Measurements from ENCODE around the gene GAPDHS. TPM values are rescaled to one million over a fixed set of nuclear protein-coding genes. Genes with fewer than 3 reads are reported as not detected.

Gene GAPDHS
- total RNA-seq, 2 experiments from 2014 or later = not detected

- Mint-ChIP-seq H3K27ac (no peak overlapping the region), H3K36me3 (ENCODE audit: low read depth) (no peaks in the 10 kb centered on the region), H3K4me1 (ENCODE audit: low read depth) (peaks cover 16% of the 10 kb centered on the region), H3K9me3 (ENCODE audit: insufficient read depth) (no peaks in the 10 kb centered on the region), H3K4me3 (no peak overlapping the region), H3K27me3 (ENCODE audit: low read depth) (peaks cover 50% of the 10 kb centered on the region)
- ChIA-PET CTCF (interaction anchor here (1.4 to 2.8 kb wide), 8 partner anchors 20 to 183 kb away, joined by 3 to 14 read pairs (median 8); partner anchors contain the start of gene COX6B1), POLR2A (no interaction called here)
- ATAC-seq = no peak
- no peak for DNase-seq
These were observed 21.9 kb upstream of the GAPDHS start for GRCh38 chr19:35511337-35511736.

DNA sequence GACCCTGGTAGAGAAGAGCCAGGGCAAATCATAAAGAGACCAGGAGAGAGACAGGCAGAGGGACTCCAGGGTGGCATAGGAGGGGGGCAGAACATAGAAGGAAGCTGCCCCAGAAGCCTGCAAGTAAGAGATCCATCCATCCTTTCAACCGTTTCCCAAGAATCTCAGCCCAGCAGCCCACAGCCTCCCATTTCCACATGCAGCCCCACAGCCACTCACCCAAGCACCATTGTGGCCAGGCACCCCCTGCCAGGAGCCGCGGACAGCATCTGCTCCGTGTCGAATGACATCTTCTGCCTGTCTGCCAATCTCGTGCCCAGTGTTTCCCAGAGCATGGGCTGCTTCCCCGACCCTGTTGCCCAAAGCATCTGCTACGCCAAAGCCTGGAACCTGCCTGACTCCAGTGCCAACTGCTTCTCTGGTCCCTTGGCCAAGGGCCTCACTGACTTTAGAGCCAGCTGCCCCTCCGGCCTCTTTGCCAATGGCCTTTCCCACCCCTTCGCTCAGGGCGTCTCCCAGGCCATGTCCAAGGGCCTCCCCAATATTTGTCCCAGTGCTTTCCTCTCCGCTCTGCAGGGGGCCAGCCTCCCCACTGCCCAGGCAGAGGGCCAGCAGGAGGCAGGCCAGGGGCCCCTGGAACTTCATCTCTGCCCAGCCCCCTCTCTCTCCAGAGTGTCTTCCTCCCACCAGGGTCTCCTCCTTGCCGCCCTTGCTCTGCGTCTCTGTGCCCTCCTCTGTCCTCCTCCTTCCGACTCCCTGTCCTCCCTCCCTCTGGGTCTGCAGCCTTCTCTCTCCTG lies 20.2 kb upstream of the GAPDHS start:
- ChIA-PET POLR2A (no interaction called here), CTCF (interaction anchor here (1.0 kb wide), 1 partner anchor 77 kb away, joined by 4 read pairs; no protein-coding TSS in a partner anchor)
- peaks cover 37% of the 10 kb centered on the region for H3K27me3 Mint-ChIP-seq (ENCODE audit: low read depth)
- H3K4me3 Mint-ChIP-seq = no peak overlapping the region
- H3K27ac Mint-ChIP-seq = no peak overlapping the region
- no peaks in the 10 kb centered on the region for H3K9me3 Mint-ChIP-seq (ENCODE audit: insufficient read depth)
- peaks cover 16% of the 10 kb centered on the region for H3K4me1 Mint-ChIP-seq (ENCODE audit: low read depth)
- DNase-seq = no peak
- no peaks in the 10 kb centered on the region for H3K36me3 Mint-ChIP-seq (ENCODE audit: low read depth)
- no peak for ATAC-seq

DNA sequence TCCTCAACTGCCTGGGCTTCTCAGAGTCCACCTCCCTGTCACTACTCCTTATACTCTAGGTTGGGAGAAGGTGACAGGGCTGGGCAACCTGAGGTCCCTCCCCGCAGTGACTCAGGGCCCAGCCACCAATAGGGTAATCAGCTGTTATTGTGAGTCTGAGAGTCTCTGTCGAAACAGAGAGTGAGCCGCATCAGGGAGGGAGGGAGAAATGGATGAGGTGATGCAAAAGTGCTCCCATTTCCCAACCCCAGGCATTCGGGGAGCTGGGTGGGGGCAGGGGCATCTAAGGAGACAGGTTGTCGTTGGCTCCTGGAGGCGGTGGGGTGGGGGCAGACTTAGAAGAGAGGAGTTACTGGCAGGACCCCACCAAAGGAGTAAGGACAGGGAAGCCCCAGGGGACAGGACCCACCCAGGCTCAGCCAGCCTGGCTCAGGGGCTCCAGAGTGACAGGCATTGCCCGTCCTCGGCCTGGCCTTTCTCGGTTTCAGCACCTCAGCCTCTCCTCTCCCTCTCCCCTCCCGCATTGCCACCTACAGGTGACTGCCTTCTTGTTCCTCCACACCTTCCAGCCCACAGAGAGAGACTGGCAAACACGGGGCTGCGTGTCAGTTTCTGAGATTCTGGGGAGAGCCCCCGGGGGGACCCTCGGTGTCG lies 19.5 kb upstream of the GAPDHS start, which contains the start of gene DMKN:
Gene DMKN (minus strand): TSS at position 22 of the 654 bp plus-strand sequence. CDS start 174 bp downstream, outside the sequence.
- CTCF ChIA-PET = interaction anchor here (1.0 to 1.2 kb wide), 3 partner anchors 12 to 79 kb away, joined by 3 to 4 read pairs (median 3); no protein-coding TSS in a partner anchor
- Mint-ChIP-seq H3K4me3 (no peak within 1 kb of the TSS), H3K36me3 (ENCODE audit: low read depth) (no peaks in the 10 kb centered on the region), H3K27me3 (ENCODE audit: low read depth) (peaks cover 30% of the 10 kb centered on the region), H3K4me1 (ENCODE audit: low read depth) (peaks cover 16% of the 10 kb centered on the region), H3K27ac (no peak within 1 kb of the TSS), H3K9me3 (ENCODE audit: insufficient read depth) (no peaks in the 10 kb centered on the region)
- DNase-seq (no peak), ATAC-seq (no peak)
- POLR2A ChIA-PET = no interaction called here

DNA sequence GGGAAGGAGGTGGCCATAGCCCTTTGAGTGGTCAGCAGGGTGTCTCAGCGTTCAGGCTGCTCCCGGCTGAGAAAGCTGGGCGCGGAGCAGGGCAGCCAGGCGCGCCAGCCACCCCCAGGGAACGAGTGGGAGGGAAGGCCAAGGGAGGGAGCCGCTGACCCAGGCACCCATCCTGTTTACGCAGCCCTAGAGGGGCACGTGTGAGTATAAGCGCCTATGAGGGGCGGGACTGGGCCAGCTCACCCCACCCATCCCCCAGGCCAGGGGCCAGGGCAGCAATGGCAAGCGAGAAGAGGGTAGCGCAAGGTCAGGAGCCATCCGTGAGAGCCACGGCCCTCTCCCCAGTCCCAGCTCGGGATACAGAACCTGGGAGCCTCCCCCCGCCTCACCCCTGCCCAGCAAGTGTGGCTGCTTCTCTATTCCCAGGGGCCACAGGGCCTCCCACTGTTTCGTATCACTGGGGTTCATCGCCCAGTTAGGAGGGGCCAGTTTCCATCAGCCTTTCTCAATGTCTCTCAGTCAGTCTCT lies 18.9 kb upstream of the GAPDHS start:
- ATAC-seq = no peak
- Mint-ChIP-seq H3K27me3 (ENCODE audit: low read depth) (peaks cover 30% of the 10 kb centered on the region), H3K4me3 (no peak overlapping the region), H3K9me3 (ENCODE audit: insufficient read depth) (no peaks in the 10 kb centered on the region), H3K36me3 (ENCODE audit: low read depth) (no peaks in the 10 kb centered on the region), H3K4me1 (ENCODE audit: low read depth) (peaks cover 14% of the 10 kb centered on the region), H3K27ac (no peak overlapping the region)
- ChIA-PET CTCF (interaction anchor here (1.1 to 1.2 kb wide), 2 partner anchors 12 to 79 kb away, joined by 3 read pairs; no protein-coding TSS in a partner anchor), POLR2A (no interaction called here)
- no peak for DNase-seq

GRCh38 chr19:35516310-35516709 lies 16.9 kb upstream of the GAPDHS start:
- ChIA-PET POLR2A (no interaction called here), CTCF (interaction anchor here (1.2 to 1.3 kb wide), 2 partner anchors 21 to 163 kb away, joined by 3 read pairs; no protein-coding TSS in a partner anchor)
- Mint-ChIP-seq H3K9me3 (ENCODE audit: insufficient read depth) (no peaks in the 10 kb centered on the region), H3K27me3 (ENCODE audit: low read depth) (peaks cover 17% of the 10 kb centered on the region), H3K4me1 (ENCODE audit: low read depth) (no peaks in the 10 kb centered on the region), H3K4me3 (no peak overlapping the region), H3K36me3 (ENCODE audit: low read depth) (no peaks in the 10 kb centered on the region), H3K27ac (no peak overlapping the region)
- DNase-seq (no peak), ATAC-seq (no peak)

- H3K27ac Mint-ChIP-seq = no peak overlapping the region
- CTCF ChIA-PET = interaction anchor here (0.7 kb wide), 1 partner anchor 22 kb away, joined by 3 read pairs; no protein-coding TSS in a partner anchor
- POLR2A ChIA-PET = no interaction called here
- H3K36me3 Mint-ChIP-seq (ENCODE audit: low read depth) = no peaks in the 10 kb centered on the region
- no peaks in the 10 kb centered on the region for H3K9me3 Mint-ChIP-seq (ENCODE audit: insufficient read depth)
- DNase-seq (no peak), ATAC-seq (no peak)
- H3K27me3 Mint-ChIP-seq (ENCODE audit: low read depth) = peaks cover 15% of the 10 kb centered on the region
- H3K4me1 Mint-ChIP-seq (ENCODE audit: low read depth) = no peaks in the 10 kb centered on the region
- H3K4me3 Mint-ChIP-seq = no peak overlapping the region
These were observed 15.9 kb upstream of the GAPDHS start for GRCh38 chr19:35517342-35517741.

DNA sequence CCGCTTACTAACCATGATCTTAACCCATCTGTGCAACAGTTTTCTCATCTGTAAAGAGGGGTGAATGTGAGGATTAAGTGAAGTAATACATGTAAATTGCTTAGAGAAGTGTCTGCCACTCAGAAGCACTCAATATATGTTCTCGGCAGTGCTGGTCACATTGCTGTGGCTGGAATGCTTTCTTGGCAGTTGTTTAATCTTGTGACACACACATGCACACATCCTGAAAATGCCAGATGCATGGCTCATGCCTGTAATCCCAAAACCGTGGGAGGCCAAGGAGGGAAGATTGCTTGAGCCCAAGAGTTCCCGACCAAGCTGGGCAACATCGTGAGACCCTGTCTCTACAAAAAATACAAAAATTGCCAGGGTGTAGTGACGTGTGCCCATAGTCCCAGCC lies 14.9 kb upstream of the GAPDHS start:
- H3K27ac Mint-ChIP-seq = no peak overlapping the region

DNA sequence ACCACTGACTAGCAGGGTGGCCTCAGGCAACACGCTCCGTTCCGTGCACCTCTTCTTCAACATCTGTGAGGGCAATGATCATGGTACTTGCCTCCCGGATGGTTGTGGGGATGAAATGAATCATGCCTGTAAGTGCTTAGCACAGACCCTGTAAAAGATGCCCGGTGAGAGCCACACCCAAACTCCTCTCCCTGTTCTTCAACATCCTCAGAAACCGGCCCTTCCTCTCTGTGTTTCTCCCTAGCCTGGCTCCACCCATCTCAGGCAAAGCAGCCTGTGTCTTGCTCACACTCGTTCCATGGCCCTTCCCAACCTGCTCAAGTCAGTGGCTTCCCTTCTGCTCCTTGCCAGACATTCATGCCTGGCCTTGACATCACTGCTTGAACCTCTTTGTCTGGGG lies 14.0 kb upstream of the GAPDHS start:
- ATAC-seq (no peak), DNase-seq (no peak)
- H3K27me3 Mint-ChIP-seq (ENCODE audit: low read depth) = peaks cover 8% of the 10 kb centered on the region
- no peaks in the 10 kb centered on the region for H3K9me3 Mint-ChIP-seq (ENCODE audit: insufficient read depth)
- no peaks in the 10 kb centered on the region for H3K4me1 Mint-ChIP-seq (ENCODE audit: low read depth)
- ChIA-PET POLR2A (no interaction called here), CTCF (interaction anchor here (2.3 kb wide), 1 partner anchor 9 kb away, joined by 7 read pairs; no protein-coding TSS in a partner anchor)
- H3K27ac Mint-ChIP-seq = no peak overlapping the region
- H3K4me3 Mint-ChIP-seq = no peak overlapping the region
- no peaks in the 10 kb centered on the region for H3K36me3 Mint-ChIP-seq (ENCODE audit: low read depth)

More for the DNA sequence above, 14.9 kb upstream of the GAPDHS start:
- H3K36me3 Mint-ChIP-seq (ENCODE audit: low read depth) = no peaks in the 10 kb centered on the region
- no peak for DNase-seq
- ChIA-PET CTCF (interaction anchor here (1.3 kb wide), 1 partner anchor 23 kb away, joined by 4 read pairs; no protein-coding TSS in a partner anchor), POLR2A (no interaction called here)
- H3K9me3 Mint-ChIP-seq (ENCODE audit: insufficient read depth) = no peaks in the 10 kb centered on the region
- peaks cover 11% of the 10 kb centered on the region for H3K27me3 Mint-ChIP-seq (ENCODE audit: low read depth)
- no peak for ATAC-seq
- no peak overlapping the region for H3K4me3 Mint-ChIP-seq
- H3K4me1 Mint-ChIP-seq (ENCODE audit: low read depth) = no peaks in the 10 kb centered on the region

DNA sequence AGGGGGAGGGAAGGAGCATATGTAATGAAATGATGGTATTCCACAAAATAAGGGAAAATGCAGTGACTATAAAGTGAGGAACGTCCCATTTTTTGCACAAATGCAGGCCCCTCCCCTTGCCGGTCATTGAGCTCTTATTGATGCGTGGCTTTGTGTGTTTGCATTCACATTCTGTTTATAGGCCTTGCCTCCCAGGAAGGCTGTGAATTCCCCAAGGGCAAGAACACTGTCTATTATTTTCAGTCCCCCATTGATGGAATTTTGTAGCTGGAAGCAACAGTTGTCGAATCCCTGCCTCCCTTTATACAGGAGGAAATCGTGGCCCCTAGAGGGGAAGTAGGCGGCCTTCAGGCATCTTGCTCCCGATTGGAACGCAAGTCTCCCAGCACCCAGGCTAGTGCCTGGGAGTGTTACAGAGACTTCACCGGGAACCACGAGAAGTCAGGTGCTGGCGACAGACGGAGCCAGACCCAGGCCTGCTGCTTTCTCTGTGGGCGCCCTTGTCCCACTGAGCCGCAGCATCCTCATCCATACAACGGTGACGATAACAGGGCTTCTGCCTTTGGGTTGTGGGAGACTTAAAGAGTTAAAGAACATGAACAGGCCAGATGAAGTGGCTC lies 12.0 kb upstream of the GAPDHS start:
- Mint-ChIP-seq H3K4me1 (ENCODE audit: low read depth) (peaks cover 2% of the 10 kb centered on the region), H3K4me3 (no peak overlapping the region), H3K27me3 (ENCODE audit: low read depth) (peaks cover 5% of the 10 kb centered on the region), H3K36me3 (ENCODE audit: low read depth) (no peaks in the 10 kb centered on the region), H3K9me3 (ENCODE audit: insufficient read depth) (no peaks in the 10 kb centered on the region), H3K27ac (no peak overlapping the region)
- ATAC-seq = no peak
- no peak for DNase-seq
- ChIA-PET CTCF (interaction anchor here (1.9 to 2.3 kb wide), 2 partner anchors 11 to 27 kb away, joined by 7 read pairs; no protein-coding TSS in a partner anchor), POLR2A (no interaction called here)

- peaks cover 5% of the 10 kb centered on the region for H3K27me3 Mint-ChIP-seq (ENCODE audit: low read depth)
- ATAC-seq (no peak), DNase-seq (no peak)
- no peaks in the 10 kb centered on the region for H3K36me3 Mint-ChIP-seq (ENCODE audit: low read depth)
- CTCF ChIA-PET = no interaction called here
- H3K4me3 Mint-ChIP-seq = no peak overlapping the region
- no peak overlapping the region for H3K27ac Mint-ChIP-seq
- POLR2A ChIA-PET = no interaction called here
- H3K4me1 Mint-ChIP-seq (ENCODE audit: low read depth) = peaks cover 2% of the 10 kb centered on the region
- no peaks in the 10 kb centered on the region for H3K9me3 Mint-ChIP-seq (ENCODE audit: insufficient read depth)
These were observed 10.4 kb upstream of the GAPDHS start for GRCh38 chr19:35522745-35523327.

DNA sequence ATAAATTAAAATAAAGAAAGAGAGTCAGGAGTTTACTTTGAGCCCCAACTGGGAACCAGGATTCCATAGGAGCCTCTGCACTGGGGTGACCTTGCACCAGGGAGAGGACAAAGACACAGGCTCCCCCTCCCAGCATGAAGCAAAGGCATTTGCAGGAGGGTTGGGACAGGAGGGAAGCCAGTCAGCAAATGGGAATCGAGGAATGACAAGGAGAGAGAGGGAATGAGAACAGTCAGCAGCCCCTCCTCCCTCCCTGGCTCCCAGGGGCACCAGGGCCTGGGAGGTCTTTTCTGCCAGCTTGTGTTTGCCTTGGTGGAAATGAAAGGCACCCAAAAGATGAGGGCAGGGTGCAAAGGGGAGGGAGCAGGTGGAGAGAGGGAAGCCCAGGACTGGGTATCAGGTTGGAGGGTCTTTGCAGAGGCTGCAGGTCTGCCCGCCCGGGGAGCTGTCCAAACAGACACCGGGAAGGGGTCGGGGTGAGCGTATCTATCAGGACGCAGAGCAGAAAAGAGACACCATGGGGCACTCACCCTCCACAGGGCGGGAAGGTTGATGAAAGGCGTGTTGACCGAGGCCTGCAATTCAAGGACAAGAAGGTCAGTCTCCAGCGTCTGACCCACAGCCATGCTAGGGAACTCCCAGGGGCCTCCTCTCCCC lies 8.9 kb upstream of the GAPDHS start:
- CTCF ChIA-PET = no interaction called here
- Mint-ChIP-seq H3K36me3 (ENCODE audit: low read depth) (no peaks in the 10 kb centered on the region), H3K4me1 (ENCODE audit: low read depth) (peaks cover 6% of the 10 kb centered on the region), H3K9me3 (ENCODE audit: insufficient read depth) (no peaks in the 10 kb centered on the region), H3K27ac (no peak overlapping the region), H3K27me3 (ENCODE audit: low read depth) (peaks cover 11% of the 10 kb centered on the region), H3K4me3 (no peak overlapping the region)
- POLR2A ChIA-PET = no interaction called here
- no peak for ATAC-seq
- no peak for DNase-seq

Measured in activated CD8-positive, alpha-beta T cell treated with anti-CD3 and anti-CD28 coated beads, Interleukin-2, amount 10 ng/mL, durations not matched to agents 7 days and 5 days (primary cell).